ENCODE results near the gene SYT11.

Gene SYT11

GRCh38 chr1:155884031-155884960 lies 24.9 kb downstream of the SYT11 start:
- no peak for TF ChIP-seq CTCF (IDR thresholded peaks at IDR 0.05; ENCODE audit: low read depth, low read length, missing control alignments)
- H3K4me3 ChIP-seq (ENCODE audit: low read depth, low read length): no peak overlapping the region
- in situ Hi-C loops (cut with HindIII; ENCODE audit: low sequenced_read_pairs): no loop called here
- no peak for DNase-seq (ENCODE audit: low read depth)

GRCh38 chr1:155884982-155885381 lies 25.6 kb downstream of the SYT11 start:
- DNase-seq (ENCODE audit: low read depth): no peak
- H3K4me3 ChIP-seq (ENCODE audit: low read depth, low read length): no peak overlapping the region
- TF ChIP-seq CTCF (IDR thresholded peaks at IDR 0.05; ENCODE audit: low read depth, low read length, missing control alignments): no peak
- in situ Hi-C loops (cut with HindIII; ENCODE audit: low sequenced_read_pairs): no loop called here

- TF ChIP-seq CTCF (IDR thresholded peaks at IDR 0.05; ENCODE audit: low read depth, low read length, missing control alignments): no peak
- no peak overlapping the region for H3K4me3 ChIP-seq (ENCODE audit: low read depth, low read length)
- in situ Hi-C loops (cut with HindIII; ENCODE audit: low sequenced_read_pairs): no loop called here
- no peak for DNase-seq (ENCODE audit: low read depth)
Observed at GRCh38 chr1:155888481-155888880, 29.1 kb downstream of the SYT11 start.

GRCh38 chr1:155889566-155889965 lies 30.2 kb downstream of the SYT11 start:
- H3K4me3 ChIP-seq (ENCODE audit: low read depth, low read length): no peak overlapping the region
- no peak for DNase-seq (ENCODE audit: low read depth)
- in situ Hi-C loops (cut with HindIII; ENCODE audit: low sequenced_read_pairs): no loop called here
- TF ChIP-seq CTCF (IDR thresholded peaks at IDR 0.05; ENCODE audit: low read depth, low read length, missing control alignments): no peak

GRCh38 chr1:155890251-155890650 lies 30.9 kb downstream of the SYT11 start:
- no peak for DNase-seq (ENCODE audit: low read depth)
- in situ Hi-C loops (cut with HindIII; ENCODE audit: low sequenced_read_pairs): no loop called here
- TF ChIP-seq CTCF (IDR thresholded peaks at IDR 0.05; ENCODE audit: low read depth, low read length, missing control alignments): no peak
- no peak overlapping the region for H3K4me3 ChIP-seq (ENCODE audit: low read depth, low read length)

GRCh38 chr1:155892796-155893195 lies 33.4 kb downstream of the SYT11 start:
- no peak for DNase-seq (ENCODE audit: low read depth)
- in situ Hi-C loops (cut with HindIII; ENCODE audit: low sequenced_read_pairs): no loop called here
- no peak overlapping the region for H3K4me3 ChIP-seq (ENCODE audit: low read depth, low read length)
- TF ChIP-seq CTCF (IDR thresholded peaks at IDR 0.05; ENCODE audit: low read depth, low read length, missing control alignments): no peak

Measured in astrocyte of the cerebellum (primary cell).